Measurements from ENCODE around the gene RABL6. TPM values are rescaled to one million over a fixed set of nuclear protein-coding genes. Genes with fewer than 3 reads are reported as not detected.
A peak's percentile ranks its signal among the peaks of the same experiment; 100 is the strongest.
"Not testable (repeated sequence)": the region's sequence is repeated elsewhere in the genome, so short reads cannot be mapped to it uniquely, and the experiment has no call there.

Gene RABL6
- total RNA-seq, 2 donors from 2014 or later = 61.6 to 71.4 TPM

DNA sequence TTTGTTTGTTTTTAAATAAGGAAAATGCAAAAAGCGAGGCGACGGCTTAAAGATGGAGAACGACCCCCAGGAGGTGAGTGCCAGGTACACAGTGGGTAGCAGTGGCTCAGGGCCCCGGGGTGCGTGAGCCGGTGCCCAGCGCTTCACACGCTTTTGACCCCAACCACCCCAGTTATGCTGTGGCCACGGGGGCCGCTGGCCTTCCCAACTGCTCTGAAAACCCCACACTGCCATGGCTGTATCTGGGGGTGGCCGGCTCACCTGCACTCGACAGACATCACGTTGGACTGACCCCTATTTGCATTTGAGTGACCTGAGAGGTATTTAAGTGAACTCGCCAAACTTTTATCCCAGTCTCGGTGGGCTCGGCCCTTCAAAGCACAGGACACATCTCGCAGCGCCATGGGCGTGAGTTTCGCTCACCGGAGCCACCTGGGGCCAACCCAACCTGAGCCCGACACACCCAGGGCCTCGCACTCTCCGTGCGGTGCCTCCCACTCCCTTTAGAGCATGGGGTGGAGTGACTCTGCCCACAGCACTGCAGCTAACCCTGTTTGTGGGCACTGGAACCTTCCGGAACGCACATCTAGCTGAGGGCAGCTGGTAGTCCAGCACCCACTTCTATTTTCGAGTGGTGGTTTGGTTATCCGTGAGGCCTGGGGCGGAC is 20.9 kb downstream of the RABL6 start:
- no peak for ATAC-seq
- intact Hi-C loops (cut with DNase I) = no loop called here
- DNase-seq = no peak

DNA sequence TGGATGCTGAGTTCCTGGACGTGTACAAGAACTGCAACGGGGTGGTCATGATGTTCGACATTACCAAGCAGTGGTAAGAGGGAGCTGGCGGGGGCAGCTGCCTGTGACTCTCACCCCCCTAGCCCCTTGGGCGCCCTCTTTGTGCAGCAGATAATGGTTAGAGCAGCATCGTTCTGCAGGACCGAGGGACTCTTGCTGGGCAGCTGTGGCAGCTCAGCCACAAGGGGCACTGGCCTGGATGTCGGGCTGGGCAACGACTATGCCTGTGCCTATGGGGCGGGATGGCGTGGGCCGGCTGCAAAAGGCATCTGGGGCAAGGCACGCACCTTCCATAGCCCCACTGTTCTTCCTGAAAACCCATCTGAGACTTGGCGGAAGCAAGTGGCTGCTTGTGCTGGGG is 21.7 kb downstream of the RABL6 start:
- no peak for DNase-seq
- intact Hi-C loops (cut with DNase I) = no loop called here
- no peak for ATAC-seq

DNA sequence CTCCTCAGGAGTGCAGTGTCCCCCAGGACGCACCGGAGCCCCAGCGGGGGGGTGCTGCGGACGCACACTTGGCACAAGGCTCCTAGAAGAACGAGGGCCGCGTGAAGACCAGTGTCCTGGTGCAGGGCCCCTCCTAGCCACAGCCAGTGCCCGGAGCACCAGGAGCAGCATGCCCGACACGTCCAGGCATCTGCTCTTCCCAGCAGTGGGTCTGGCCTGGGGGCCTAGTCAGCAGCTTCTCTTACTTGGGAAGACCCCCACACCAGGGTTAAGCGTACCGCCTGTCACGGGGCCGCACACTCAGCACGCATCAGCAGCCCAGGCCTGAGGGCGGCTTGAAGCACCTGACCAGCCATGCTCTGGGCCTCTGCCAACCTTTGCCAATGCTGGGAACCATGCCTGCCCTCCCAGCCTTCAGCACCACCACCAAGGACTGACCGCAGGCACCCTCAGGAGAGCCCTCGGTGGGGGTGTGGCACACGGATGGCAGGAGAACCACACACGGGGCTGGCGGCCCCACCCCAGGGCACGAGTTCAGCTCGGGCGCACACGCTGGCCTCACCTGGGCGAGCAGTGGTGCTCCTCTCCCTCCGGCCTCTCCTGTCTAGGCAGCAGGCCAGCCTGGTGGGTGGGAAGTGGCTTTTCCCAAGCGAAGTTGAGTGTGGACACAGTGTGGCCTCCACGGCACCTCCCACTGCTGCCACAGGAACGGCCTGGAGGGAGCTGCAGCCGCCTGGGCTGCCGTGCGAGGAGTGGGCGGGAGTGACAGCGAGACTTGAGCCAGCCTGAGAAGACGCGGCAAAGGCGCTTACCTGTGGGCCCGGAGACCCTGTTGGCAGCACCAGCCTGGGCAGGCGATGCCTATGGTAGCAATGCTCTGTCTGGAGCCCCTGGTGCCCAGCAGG is 22.5 kb downstream of the RABL6 start:
- peak; percentile 11 for DNase-seq
- ATAC-seq = no peak
- intact Hi-C loops (cut with DNase I) = no loop called here

DNA sequence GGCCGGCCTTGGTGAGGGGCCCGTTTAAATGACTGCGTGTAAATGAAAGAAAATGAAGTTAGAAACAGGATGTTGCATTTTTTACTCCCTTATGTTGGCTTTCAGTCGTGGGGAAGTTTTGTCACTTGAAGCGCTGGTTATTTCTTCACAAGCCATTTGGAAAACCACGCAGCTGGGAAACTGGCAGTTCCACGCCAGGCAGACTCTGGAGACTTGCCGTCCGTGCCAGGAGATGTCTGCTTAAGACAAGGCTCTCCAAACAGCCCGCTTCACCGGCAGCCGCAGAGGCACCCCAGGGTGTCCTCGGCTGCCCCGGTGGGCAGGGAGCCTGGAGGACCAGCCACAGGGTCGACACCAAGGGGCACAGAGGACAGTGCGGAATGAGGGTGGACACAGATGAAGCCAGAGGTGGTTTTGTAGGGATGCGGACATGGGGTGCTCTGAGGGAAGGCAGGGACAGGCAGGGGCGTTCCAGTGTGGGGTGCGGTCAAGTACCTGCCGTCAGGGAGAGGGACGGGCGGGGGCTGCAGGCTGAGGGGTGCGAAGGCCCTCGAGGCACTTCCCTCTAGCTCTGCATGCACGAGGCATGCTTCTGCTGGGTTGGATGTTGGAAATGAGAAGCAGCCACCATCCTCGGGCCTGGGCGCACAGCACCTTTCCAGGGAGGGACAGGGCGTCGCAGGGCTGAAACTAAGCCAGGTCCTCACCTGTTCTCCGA is 23.4 kb downstream of the RABL6 start:
- ATAC-seq = no peak
- peak; percentile 12 for DNase-seq
- intact Hi-C loops (cut with DNase I) = no loop called here

DNA sequence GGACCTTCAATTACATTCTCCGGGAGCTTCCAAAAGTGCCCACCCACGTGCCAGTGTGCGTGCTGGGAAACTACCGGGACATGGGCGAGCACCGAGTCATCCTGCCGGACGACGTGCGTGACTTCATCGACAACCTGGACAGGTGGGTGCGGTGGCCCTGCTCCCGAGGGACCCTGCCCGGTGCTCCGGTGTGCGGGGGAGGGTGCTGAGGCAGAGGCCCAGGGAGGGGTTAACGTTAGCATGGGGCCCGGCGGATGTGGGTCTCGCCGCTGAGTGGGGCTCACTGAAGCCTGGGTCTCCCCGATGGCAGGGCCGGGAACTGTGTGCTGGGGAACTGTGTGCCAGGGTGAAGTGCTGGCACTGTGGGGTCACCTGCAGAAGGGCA is 24.0 kb downstream of the RABL6 start:
- ATAC-seq = no peak
- intact Hi-C loops (cut with DNase I) = no loop called here
- peak; percentile 21 for DNase-seq

DNA sequence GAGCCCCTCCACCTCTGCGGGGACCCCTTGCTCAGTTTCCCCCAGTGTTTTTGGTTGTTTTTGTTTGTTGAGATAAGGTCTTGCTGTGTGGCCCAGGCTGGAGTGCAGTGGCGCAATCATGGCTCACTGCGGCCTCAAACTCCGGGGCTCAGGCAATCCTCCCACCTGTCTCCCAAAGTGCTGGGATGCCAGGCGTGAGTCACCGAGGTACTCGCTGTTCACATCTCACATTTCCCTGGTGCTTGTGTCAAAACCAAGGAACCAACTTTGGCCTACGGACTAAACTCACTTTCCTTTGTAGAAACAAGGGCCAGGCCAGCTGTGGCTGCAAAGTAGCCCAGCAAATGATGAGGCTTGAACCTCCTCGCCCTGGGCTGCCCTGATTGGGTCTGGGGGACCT is 24.8 kb downstream of the RABL6 start:
- ATAC-seq (no peak), DNase-seq (peak; percentile 7)
- intact Hi-C loops (cut with DNase I) = no loop called here

DNA sequence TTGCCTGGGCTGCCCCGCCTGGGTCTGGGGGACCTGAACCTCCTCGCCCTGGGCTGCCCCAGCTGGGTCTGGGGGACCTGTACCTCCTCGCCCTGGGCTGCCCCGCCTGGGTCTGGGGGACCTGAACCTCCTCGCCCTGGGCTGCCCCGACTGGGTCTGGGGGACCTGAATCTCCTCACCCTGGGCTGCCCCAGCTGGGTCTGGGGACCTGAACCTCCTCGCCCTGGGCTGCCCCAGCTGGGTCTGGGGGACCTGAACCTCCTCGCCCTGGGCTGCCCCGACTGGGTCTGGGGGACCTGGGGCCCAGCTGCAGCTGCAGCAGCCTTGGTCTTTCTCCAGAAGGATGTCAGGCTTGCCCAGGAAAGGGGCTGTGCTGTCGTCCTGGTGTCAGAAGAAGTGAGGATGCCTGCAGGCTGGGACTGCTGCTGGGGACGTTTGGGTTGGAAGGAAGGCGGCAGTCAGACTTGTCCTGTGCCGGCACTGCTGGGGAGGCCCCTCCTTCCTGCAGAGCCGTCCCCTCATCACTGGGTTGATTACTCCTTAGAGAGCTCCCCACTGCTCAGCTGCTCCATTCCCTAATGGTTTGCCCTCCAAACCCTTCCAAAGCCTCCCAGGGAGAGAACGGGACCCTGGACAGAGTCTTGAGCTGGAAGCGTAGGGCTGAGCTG is 25.8 kb downstream of the RABL6 start:
- intact Hi-C loops (cut with DNase I); ATAC-seq: not testable (repeated sequence)
- peak; percentile 11 for DNase-seq

DNA sequence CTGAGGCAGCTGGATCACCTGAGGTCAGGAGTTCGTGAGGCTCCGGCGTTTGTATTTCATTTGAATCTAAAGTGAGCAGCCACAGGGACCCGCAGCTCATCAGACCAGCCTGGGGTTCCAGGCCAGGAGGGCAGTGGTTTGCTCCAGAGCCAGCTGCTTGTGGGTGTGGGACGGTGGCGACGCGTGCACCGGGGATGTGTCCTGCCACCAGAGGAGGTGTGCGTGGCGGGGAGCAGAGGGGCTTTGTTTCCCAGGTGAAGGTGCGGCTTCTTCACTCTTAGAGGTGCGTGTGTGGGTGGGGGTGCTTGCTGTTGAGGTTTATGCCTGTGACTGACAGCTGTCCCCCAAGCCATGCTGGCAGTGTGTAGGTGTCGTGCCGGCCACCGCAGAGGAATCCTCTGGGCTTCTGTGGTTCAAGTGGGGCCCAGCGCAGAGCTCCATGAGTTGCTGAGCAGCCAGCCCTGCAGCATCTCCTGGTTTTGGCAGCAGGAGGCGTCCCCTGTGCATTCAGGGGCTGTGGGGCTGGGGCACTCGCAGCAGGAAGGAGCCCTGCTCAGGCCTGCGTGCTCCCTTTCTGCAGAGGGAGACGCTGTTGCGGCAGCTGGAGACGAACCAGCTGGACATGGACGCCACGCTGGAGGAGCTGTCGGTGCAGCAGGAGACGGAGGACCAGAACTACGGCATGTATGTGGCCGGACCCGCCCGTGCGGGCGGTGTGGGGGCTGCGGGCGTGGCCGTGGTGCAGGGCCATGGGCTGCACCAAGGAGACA is 27.6 kb downstream of the RABL6 start:
- ATAC-seq = no peak
- intact Hi-C loops (cut with DNase I) = no loop called here
- peak; percentile 10 for DNase-seq

DNA sequence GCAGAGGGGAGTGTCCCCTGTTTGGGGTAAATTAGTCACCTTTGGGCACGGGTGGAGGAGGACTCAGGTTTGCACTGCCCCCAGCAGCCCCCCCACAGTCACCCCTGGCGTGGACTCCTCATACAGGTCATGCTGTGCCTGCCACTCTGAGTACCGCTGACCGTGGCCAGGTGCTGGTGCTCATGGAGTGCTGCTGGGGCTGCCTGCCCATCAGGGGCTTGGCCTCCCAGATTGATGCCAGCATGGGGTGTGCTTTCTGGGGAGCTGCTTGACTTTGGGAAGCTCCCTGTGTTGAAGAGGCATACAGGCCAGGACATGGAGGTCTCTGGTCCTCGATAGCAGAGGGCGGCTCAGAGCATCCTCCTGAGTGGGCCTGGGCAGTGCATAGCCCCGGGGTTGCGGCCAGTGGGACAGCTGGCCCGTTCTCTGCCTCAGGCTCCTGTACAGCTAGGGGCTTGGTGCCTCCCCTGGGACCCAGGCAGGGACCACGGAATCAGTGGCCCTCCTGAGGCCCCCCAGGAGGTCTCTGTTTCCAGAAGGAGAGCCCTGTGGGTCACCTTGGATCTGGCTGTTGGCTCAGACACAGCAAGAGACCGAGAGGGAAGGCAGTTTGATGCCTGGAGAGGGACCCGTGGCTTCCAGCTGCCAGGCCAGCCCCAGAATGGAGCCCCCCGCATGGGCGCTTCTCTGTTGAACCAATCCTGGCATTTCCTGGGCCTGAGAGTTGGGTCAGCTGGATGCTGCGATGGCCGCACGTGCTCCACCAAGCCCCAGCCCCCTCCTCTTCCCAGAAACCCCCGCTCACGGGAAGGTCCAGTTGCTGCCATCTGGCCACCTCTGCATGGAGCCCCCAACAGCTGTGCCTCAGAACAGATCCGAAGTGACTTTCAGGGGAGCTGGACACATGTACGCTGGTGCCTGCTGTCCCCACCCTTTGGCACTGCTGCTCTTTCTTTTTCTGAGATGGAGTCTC is 28.5 kb downstream of the RABL6 start:
- ATAC-seq (no peak), DNase-seq (peak; percentile 17)
- intact Hi-C loops (cut with DNase I) = no loop called here

DNA sequence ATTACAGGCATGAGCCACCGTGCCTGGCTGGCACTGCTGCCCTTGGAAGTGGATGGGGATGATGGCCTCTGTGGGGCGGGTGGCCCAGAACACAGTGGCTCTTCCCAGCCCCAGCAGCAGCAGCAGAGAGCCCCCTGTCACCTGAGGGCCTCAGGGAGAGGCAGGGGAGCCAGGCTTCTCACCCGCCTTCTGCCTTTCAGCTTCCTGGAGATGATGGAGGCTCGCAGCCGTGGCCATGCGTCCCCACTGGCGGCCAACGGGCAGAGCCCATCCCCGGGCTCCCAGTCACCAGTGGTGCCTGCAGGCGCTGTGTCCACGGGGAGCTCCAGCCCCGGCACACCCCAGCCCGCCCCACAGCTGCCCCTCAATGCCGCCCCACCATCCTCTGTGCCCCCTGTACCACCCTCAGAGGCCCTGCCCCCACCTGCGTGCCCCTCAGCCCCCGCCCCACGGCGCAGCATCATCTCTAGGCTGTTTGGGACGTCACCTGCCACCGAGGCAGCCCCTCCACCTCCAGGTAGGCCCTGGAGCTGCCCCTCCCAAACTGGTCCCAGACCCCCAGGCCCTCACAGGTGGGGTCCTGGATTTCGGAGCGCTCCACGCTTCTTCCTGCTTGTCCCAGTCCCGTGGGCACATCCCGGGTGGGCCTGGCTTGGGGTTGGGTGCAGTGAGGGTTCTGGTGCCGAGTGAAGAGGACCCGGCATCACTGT is 29.6 kb downstream of the RABL6 start:
- ATAC-seq (no peak), DNase-seq (no peak)
- intact Hi-C loops (cut with DNase I) = no loop called here

DNA sequence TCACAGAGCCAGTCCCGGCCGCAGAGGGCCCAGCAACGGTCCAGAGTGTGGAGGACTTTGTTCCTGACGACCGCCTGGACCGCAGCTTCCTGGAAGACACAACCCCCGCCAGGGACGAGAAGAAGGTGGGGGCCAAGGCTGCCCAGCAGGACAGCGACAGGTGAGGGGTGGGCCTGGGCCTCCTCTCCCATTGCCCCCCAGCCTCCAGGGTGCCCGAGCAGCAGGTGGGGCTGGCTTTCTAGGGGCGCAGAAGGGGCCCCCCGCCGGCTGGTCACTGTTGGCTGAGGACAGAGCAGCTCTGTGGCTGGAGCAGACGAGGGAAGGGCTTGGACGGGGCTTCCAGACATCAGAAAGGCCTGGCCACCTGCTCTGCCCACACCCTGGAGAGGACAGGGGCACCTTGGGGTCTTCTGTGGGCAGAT is 30.1 kb downstream of the RABL6 start:
- ATAC-seq; DNase-seq; intact Hi-C loops (cut with DNase I): not testable (repeated sequence)

DNA sequence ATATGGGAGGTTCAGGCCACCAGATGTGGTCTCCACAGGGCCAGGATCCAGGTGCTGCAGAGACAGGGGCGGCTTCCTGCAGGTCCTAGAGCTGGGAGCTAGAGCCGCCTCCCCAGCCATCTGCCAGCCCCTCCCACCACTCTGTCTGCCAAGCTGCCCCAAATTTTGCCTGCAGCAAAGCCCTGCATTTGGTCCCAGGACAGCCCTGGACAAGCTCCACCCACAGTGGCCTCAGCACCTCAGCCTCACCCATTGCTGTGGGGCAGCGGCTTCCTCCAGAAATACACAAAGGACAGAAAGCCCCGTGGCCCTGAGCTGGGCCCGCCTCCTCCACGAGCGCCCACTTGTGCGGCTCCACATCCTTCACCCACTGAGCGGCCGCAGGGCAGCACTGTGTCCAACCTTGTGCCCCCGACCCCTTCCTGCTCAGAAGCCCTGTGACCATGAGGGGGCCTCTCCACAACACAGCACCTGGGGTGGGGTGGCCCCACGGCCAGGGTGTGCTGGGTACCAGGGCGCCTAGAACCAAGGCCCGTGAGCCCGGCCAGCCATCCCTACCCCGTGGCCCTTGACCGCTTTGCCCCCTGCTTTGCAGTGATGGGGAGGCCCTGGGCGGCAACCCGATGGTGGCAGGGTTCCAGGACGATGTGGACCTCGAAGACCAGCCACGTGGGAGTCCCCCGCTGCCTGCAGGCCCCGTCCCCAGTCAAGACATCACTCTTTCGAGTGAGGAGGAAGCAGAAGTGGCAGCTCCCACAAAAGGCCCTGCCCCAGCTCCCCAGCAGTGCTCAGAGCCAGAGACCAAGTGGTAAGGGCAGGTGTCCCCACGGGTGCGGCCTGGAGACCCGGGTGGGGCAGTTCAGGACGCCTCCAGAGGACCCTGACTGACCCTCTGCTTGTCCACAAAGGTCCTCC is 30.8 kb downstream of the RABL6 start:
- DNase-seq (no peak), ATAC-seq (no peak)
- intact Hi-C loops (cut with DNase I) = no loop called here

DNA sequence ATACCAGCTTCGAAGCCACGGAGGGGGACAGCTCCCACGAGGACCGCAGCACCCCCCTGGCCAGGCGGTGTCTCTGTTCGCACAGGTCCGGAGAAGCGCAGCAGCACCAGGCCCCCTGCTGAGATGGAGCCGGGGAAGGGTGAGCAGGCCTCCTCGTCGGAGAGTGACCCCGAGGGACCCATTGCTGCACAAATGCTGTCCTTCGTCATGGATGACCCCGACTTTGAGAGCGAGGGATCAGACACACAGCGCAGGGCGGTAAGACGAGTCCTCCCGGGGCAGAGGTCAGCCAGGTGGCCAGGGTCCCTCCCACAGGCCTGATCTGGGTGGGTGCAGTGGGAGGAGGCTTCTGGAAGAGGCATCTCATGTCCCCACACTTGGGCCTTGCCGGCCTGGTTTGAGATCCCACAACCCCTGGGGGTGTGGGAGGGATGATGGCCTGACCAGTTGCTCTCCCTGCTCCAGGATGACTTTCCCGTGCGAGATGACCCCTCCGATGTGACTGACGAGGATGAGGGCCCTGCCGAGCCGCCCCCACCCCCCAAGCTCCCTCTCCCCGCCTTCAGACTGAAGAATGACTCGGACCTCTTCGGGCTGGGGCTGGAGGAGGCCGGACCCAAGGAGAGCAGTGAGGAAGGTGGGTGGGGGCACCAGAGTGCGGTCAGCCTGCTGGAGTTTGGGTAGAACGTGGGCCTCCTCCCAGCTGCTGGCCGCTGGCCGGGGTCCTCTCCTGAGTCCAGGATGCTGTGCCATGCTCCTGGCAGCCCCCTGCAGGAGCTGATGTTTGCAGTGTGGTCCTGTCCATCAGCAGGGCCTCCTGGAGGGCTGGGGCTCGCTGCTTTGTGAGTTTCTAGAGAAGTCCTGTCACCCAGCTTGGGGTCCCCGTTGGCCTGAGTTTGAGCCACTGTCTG is 31.7 kb downstream of the RABL6 start:
- no peak for ATAC-seq
- no peak for DNase-seq
- intact Hi-C loops (cut with DNase I) = loop anchor here in 1 of 2 donors (10.0 kb wide), 1 partner anchor 45 kb away; the partner anchor contains the start of genes CCDC183 and TMEM141

DNA sequence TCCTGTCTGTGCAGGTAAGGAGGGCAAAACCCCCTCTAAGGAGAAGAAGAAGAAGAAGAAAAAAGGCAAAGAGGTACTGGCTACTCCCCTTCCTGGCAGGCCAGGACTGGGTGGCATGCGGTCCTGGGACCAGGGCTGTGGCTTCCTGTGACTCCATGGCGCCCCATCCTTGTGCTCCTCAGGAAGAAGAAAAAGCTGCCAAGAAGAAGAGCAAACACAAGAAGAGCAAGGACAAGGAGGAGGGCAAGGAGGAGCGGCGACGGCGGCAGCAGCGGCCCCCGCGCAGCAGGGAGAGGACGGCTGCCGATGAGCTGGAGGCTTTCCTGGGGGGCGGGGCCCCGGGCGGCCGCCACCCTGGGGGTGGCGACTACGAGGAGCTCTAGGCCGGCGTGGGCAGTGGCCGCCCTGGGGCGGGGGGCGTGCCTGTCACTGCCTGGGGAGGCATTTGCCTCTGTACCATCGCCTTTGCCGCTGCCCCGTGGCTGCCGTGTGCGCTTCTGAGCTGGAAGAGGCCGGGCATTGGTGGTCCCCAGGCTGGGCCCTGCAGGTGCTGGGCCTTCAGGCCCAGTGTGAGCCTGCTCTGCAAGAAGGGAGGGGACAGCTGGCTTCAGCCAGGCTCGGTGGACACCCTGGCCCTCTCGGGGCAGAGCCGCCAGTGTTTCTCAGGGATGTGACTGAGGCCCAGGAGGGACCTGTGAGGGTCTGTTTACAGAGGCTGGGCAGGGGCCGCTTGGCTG is 32.6 kb downstream of the RABL6 start:
- no peak for ATAC-seq
- intact Hi-C loops (cut with DNase I) = loop anchor here in 1 of 2 donors (10.0 kb wide), 1 partner anchor 46 kb away; the partner anchor contains the start of genes CCDC183 and TMEM141
- no peak for DNase-seq
